NB4 (cell line): ENCODE measurements around the gene VPS35L.

Source experiments
- DNase-seq: peaks from one replicate; pipeline ENCODE4 v3.0.0; 2010; ENCODE audit warnings: low read depth
- H3K4me3 ChIP-seq: one replicate; pipeline ENCODE4 v1.5.1; 2011; ENCODE audit warnings: mild to moderate bottlenecking, low read depth, low read length, moderate library complexity
- CTCF ChIP-seq: IDR thresholded peaks from one replicate; pipeline ENCODE4 v1.5.1; 2012; ENCODE audit warnings: low read depth, low read length
- MAX ChIP-seq: IDR thresholded peaks from 2 replicates; pipeline ENCODE4 v1.6.1; 2011; ENCODE audit warnings: low read depth, low read length
- MYC ChIP-seq: IDR thresholded peaks from 2 replicates; pipeline ENCODE4 v1.6.1; 2011; ENCODE audit warnings: low read depth, low read length
- POLR2A ChIP-seq: IDR thresholded peaks from 2 replicates; pipeline ENCODE4 v1.6.1; 2011; ENCODE audit warnings: mild to moderate bottlenecking; ENCODE audit not compliant: insufficient read length; ENCODE audit errors: extremely low read depth

The VPS35L gene

GRCh38 chr16:19618876-19619275 lies 63.4 kb downstream of the VPS35L start:
- no peak for DNase-seq
- TF ChIP-seq CTCF (no peak), POLR2A (no peak), MYC (no peak), MAX (no peak)
- H3K4me3 ChIP-seq = no peak overlapping the region

GRCh38 chr16:19621445-19621844 lies 65.9 kb downstream of the VPS35L start:
- no peak overlapping the region for H3K4me3 ChIP-seq
- TF ChIP-seq MYC (no peak), MAX (no peak), CTCF (no peak), POLR2A (no peak)
- DNase-seq = no peak

- TF ChIP-seq MYC = no peak
- no peak for DNase-seq
- no peak overlapping the region for H3K4me3 ChIP-seq
Observed at GRCh38 chr16:19625039-19625438, 69.5 kb downstream of the VPS35L start.

GRCh38 chr16:19636436-19637267 lies 81.1 kb downstream of the VPS35L start:
- TF ChIP-seq MAX = no peak
- no peak for TF ChIP-seq CTCF
- no peak for TF ChIP-seq POLR2A
- no peak for TF ChIP-seq MYC
- DNase-seq = no peak
- no peak overlapping the region for H3K4me3 ChIP-seq

GRCh38 chr16:19639986-19640421 lies 84.5 kb downstream of the VPS35L start:
- no peak for DNase-seq
- no peak overlapping the region for H3K4me3 ChIP-seq
- TF ChIP-seq MAX (no peak), POLR2A (no peak), CTCF (no peak), MYC (no peak)

GRCh38 chr16:19642501-19642900 lies 87.0 kb downstream of the VPS35L start:
- no peak for DNase-seq
- TF ChIP-seq MAX (no peak), CTCF (no peak), MYC (no peak), POLR2A (no peak)

More at GRCh38 chr16:19642501-19642900, 87.0 kb downstream of the VPS35L start:
- H3K4me3 ChIP-seq = no peak overlapping the region
